Measurements from ENCODE around the gene HEXD.
A peak's percentile ranks its signal among the peaks of the same experiment; 100 is the strongest.

The HEXD gene

DNA sequence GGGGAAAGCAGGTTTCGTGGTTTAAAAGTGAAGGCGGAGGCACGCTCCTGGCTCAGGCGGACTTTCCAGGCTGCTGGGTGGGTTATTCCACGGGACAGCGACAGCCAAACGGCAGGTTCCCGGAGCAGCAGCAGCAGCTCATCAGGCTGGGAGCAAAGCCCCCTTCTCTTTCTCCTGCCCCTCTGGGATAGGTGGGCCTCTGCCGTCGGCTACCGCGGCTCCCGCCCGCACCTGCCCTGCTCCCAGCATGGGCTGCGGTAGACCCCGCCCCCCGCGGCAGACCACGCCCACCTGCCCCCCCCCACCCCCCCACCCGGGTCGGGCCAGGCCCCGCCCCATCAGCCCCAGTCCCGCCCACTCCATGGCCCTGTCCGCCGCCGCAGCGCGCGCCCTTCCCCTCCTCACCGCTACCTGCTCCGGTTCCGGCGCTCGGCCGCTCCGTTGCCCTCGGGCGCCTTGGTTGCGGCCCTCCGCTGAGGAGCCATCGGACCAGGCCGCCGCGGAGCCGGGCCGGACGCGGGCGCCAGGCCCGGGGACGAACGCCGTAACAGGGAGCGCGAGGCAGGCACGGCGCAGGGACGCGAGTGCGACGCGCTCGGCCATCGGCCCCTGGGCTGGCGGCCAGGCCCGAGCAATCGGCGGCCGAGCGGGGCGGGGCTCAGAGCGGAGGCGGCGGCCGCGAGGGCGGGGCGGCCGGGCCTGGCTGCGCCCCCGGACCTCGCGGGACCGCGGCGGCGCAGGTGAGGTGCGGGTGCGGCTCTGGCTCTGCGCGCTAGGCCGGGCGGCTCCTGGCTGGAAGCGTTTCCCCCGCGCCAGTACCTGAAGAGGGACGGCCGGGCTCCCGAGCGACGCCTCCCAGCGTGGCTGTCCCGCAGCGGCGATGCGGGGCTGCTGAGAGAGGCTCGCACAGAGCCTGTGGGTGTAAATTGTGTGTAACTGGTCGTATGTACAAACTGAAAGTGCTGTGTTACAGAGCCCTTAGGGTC is at the start of gene HEXD, which contains the start of gene OGFOD3:
Gene HEXD, plus strand, starts transcription at position 347 of the 986 bp plus-strand sequence. CDS start 1,453 bp downstream, outside the sequence.
Gene OGFOD3, minus strand, starts transcription at position 586 of the 986 bp plus-strand sequence. Its CDS starts 101 bp downstream, at position 485.
- Histone ChIP-seq H3K9me3 (ENCODE audit: control insufficient read depth, insufficient read depth, low read depth, low read length) (no peaks in the 10 kb centered on the region), H3K36me3 (ENCODE audit: control insufficient read depth in 2 of 2, insufficient read depth in 1 of 2, low read length in 2 of 2) (peaks cover 13 to 23% of the 10 kb centered on the region in 2 experiments), H3K4me1 (ENCODE audit: control insufficient read depth, insufficient read depth, low read length) (peaks cover 6% of the 10 kb centered on the region), H3K27ac (ENCODE audit: extremely low read depth, low read depth, low read length) (peak within 1 kb of the TSS; percentile 87), H3K4me3 (ENCODE audit: low read depth, low read length) (peak within 1 kb of the TSS; percentile 84)
- POLR2A ChIA-PET: interaction anchor here (0.6 to 0.9 kb wide), 3 partner anchors 37 to 156 kb away, joined by 4 to 7 read pairs (median 5); no protein-coding TSS in a partner anchor
- CTCF ChIA-PET: interaction anchor here (0.6 to 2.0 kb wide), 8 partner anchors 8 to 181 kb away, joined by 3 to 9 read pairs (median 4); no protein-coding TSS in a partner anchor
- peak; percentile 57 for TF ChIP-seq PRDM1 (tag by site-specific recombination; IDR thresholded peaks at IDR 0.05)
- TF ChIP-seq KLF8 (tag by site-specific recombination; IDR thresholded peaks at IDR 0.05): peak; percentile 58; the same call in 1 of the 2 replicates
- TF ChIP-seq ZFHX2 (tag by site-specific recombination; conservative IDR thresholded peaks at IDR 0.05): peak; percentile 66; the same call in 1 of the 2 replicates
- TF ChIP-seq HOXC10 (CRISPR knock-in tag; IDR thresholded peaks at IDR 0.05): peak; percentile 9; the same call in 1 of the 2 replicates
- no peak for TF ChIP-seq ZNF747 (tag by site-specific recombination; IDR thresholded peaks at IDR 0.05)
- TF ChIP-seq ZNF830 (tag by site-specific recombination; IDR thresholded peaks at IDR 0.05; ENCODE audit: low read depth): no peak
- peak; percentile 62; the same call in 1 of the 2 replicates for TF ChIP-seq ZBTB44 (tag by site-specific recombination; IDR thresholded peaks at IDR 0.05)
- peak; percentile 94 for TF ChIP-seq ZNF561 (tag by site-specific recombination; IDR thresholded peaks at IDR 0.05; ENCODE audit: borderline replicate concordance)
- TF ChIP-seq KLF10 (tag by site-specific recombination; IDR thresholded peaks at IDR 0.05): peak; percentile 85
- peak; percentile 87; the same call in 1 of the 2 replicates for TF ChIP-seq ZNF660 (tag by site-specific recombination; IDR thresholded peaks at IDR 0.05)
- peak; percentile 95 for TF ChIP-seq PBX3 (CRISPR knock-in tag; IDR thresholded peaks at IDR 0.05)
- TF ChIP-seq ZNF600 (tag by site-specific recombination; IDR thresholded peaks at IDR 0.05): peak; percentile 38; the same call in 1 of the 2 replicates
- peak; percentile 46; the same call in 1 of the 2 replicates for TF ChIP-seq IKZF3 (tag by site-specific recombination; IDR thresholded peaks at IDR 0.05)
- peak; percentile 49; the same call in 1 of the 2 replicates for TF ChIP-seq SP3 (tag by site-specific recombination; IDR thresholded peaks at IDR 0.05)
- TF ChIP-seq ZBTB26 (tag by site-specific recombination; optimal IDR thresholded peaks at IDR 0.05): peak; percentile 70
- TF ChIP-seq ZNF37A (tag by site-specific recombination; IDR thresholded peaks at IDR 0.05): peak; percentile 50; the same call in 1 of the 2 replicates
- TF ChIP-seq KLF9 (tag by site-specific recombination; IDR thresholded peaks at IDR 0.05; ENCODE audit: low read depth): peak; percentile 58; the same call in 1 of the 2 replicates
- no peak for TF ChIP-seq ZNF404 (tag by site-specific recombination; IDR thresholded peaks at IDR 0.05)
- no peak for TF ChIP-seq ZNF514 (tag by site-specific recombination; IDR thresholded peaks at IDR 0.05)
- TF ChIP-seq YY2 (tag by site-specific recombination; IDR thresholded peaks at IDR 0.05): peak; percentile 32; the same call in 1 of the 2 replicates
- peak; percentile 16; the same call in 1 of the 2 replicates for TF ChIP-seq SP2 (tag by site-specific recombination; IDR thresholded peaks at IDR 0.05)
- TF ChIP-seq, protein P1, sequence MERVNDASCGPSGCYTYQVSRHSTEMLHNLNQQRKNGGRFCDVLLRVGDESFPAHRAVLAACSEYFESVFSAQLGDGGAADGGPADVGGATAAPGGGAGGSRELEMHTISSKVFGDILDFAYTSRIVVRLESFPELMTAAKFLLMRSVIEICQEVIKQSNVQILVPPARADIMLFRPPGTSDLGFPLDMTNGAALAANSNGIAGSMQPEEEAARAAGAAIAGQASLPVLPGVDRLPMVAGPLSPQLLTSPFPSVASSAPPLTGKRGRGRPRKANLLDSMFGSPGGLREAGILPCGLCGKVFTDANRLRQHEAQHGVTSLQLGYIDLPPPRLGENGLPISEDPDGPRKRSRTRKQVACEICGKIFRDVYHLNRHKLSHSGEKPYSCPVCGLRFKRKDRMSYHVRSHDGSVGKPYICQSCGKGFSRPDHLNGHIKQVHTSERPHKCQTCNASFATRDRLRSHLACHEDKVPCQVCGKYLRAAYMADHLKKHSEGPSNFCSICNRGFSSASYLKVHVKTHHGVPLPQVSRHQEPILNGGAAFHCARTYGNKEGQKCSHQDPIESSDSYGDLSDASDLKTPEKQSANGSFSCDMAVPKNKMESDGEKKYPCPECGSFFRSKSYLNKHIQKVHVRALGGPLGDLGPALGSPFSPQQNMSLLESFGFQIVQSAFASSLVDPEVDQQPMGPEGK (tag by site-specific recombination; IDR thresholded peaks at IDR 0.05): peak; percentile 46; the same call in 1 of the 2 replicates
- TF ChIP-seq, protein P2, sequence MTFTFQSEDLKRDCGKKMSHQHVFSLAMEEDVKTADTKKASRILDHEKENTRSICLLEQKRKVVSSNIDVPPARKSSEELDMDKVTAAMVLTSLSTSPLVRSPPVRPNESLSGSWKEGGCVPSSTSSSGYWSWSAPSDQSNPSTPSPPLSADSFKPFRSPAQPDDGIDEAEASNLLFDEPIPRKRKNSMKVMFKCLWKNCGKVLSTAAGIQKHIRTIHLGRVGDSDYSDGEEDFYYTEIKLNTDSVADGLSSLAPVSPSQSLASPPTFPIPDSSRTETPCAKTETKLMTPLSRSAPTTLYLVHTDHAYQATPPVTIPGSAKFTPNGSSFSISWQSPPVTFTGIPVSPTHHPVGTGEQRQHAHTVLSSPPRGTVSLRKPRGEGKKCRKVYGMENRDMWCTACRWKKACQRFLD (tag by site-specific recombination; IDR thresholded peaks at IDR 0.05): no peak
- 0 out of 2 replicates have a peak, but pooled peaks have one; percentile 34 for TF ChIP-seq OSR2 (tag by site-specific recombination; IDR thresholded peaks at IDR 0.05)
- TF ChIP-seq YY1 (tag by site-specific recombination; IDR thresholded peaks at IDR 0.05): peak; percentile 71; the same call in 1 of the 2 replicates
- TF ChIP-seq ZNF791 (tag by site-specific recombination; IDR thresholded peaks at IDR 0.05): peak; percentile 27; the same call in 1 of the 2 replicates
- TF ChIP-seq ZSCAN30 (tag by site-specific recombination; IDR thresholded peaks at IDR 0.05): peak; percentile 92
- no peak for TF ChIP-seq ZNF548 (tag by site-specific recombination; IDR thresholded peaks at IDR 0.05)
- peak; percentile 5 for TF ChIP-seq ZNF335 (tag by site-specific recombination; conservative IDR thresholded peaks at IDR 0.05)
- no peak; the same call in 1 of the 2 replicates for TF ChIP-seq ZNF626 (tag by site-specific recombination; IDR thresholded peaks at IDR 0.05)
